ENCODE measurements around the gene PCSK4.
"Not testable (repeated sequence)": the region's sequence is repeated elsewhere in the genome, so short reads cannot be mapped to it uniquely, and the experiment has no call there.

PCSK4 gene

GRCh38 chr19:1452802-1453524, 37.2 kb downstream of the PCSK4 start:
- DNase-seq = no peak

GRCh38 chr19:1451916-1452801, 38.0 kb downstream of the PCSK4 start:
- DNase-seq = no peak

GRCh38 chr19:1450735-1451731, 39.1 kb downstream of the PCSK4 start:
- no peak for DNase-seq

GRCh38 chr19:1449467-1450442, 40.4 kb downstream of the PCSK4 start, which contains the start of gene APC2:
TSS of gene APC2 (plus strand) at chr19:1450121. CDS start at chr19:1453002, 2,881 bp downstream.
- peak; percentile 51 for DNase-seq

- DNase-seq = no peak
These were observed 42.2 kb downstream of the PCSK4 start for GRCh38 chr19:1447944-1448343.

- DNase-seq = no peak
These were observed 42.6 kb downstream of the PCSK4 start for GRCh38 chr19:1447504-1447903.

GRCh38 chr19:1446713-1447481, 43.3 kb downstream of the PCSK4 start:
- DNase-seq = no peak

GRCh38 chr19:1445932-1446712, 44.0 kb downstream of the PCSK4 start:
- no peak for DNase-seq

GRCh38 chr19:1445185-1445931, 44.8 kb downstream of the PCSK4 start:
- peak; percentile 91 for DNase-seq

GRCh38 chr19:1441677-1442438, 48.3 kb downstream of the PCSK4 start:
- DNase-seq = no peak

GRCh38 chr19:1441022-1441426, 49.1 kb downstream of the PCSK4 start:
- no peak for DNase-seq

GRCh38 chr19:1440418-1440801, 49.7 kb downstream of the PCSK4 start:
- no peak for DNase-seq

- not testable (repeated sequence) for DNase-seq
These were observed 50.4 kb downstream of the PCSK4 start for GRCh38 chr19:1439525-1440417.

- no peak for DNase-seq
These were observed 51.2 kb downstream of the PCSK4 start for GRCh38 chr19:1438933-1439354.

GRCh38 chr19:1438035-1438932, 51.9 kb downstream of the PCSK4 start, which contains the start of gene RPS15:
TSS of gene RPS15 (plus strand) at chr19:1438396. CDS start at chr19:1438426, 30 bp downstream.
- DNase-seq = peak; percentile 97

GRCh38 chr19:1437609-1438008, 52.5 kb downstream of the PCSK4 start:
- no peak for DNase-seq
